Activated naive CD4-positive, alpha-beta T cell treated with Interleukin-2 at 50 U/mL for 16 hours (primary cell): ENCODE data around the gene NEDD4L.

Source experiments
- DNase-seq: peaks from one replicate; pipeline ENCODE4 v3.0.0-alpha.2; 2020

NEDD4L gene

DNA sequence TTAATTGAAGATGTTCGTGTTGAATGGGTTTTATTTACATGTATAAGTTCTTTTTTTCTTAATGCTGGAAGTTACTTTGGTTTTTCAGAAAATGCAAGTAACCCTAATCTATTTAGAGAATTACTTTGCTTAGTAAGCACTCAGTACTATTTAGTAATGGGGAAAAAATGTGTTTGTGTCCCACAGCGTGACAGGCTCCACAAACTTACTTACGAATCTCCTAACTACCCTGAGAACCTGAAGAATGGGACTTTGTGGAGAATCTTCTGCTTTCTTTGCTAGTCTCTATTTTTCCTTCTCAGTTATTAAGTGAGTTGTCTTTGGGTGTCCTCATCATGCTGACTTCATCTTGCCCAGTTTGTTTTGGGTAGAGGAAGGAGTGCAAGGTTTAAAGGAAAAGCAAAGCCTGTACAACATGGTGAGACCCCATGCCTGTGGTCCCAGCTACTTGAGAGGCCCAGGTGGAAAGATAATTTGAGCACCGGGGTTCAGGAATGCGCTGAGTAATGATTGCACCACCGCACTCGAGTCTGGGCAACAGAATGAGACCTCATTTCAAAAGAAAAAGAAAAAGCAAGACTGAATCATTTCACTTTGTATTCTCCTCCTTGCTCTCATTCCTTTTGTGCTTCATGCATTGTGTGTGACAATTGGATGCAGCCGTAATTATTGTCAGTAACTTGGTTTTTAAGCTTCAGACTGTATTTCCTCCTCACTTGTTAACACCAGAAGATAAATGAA lies 10.2 kb downstream of the NEDD4L start:
- no peak for DNase-seq

DNA sequence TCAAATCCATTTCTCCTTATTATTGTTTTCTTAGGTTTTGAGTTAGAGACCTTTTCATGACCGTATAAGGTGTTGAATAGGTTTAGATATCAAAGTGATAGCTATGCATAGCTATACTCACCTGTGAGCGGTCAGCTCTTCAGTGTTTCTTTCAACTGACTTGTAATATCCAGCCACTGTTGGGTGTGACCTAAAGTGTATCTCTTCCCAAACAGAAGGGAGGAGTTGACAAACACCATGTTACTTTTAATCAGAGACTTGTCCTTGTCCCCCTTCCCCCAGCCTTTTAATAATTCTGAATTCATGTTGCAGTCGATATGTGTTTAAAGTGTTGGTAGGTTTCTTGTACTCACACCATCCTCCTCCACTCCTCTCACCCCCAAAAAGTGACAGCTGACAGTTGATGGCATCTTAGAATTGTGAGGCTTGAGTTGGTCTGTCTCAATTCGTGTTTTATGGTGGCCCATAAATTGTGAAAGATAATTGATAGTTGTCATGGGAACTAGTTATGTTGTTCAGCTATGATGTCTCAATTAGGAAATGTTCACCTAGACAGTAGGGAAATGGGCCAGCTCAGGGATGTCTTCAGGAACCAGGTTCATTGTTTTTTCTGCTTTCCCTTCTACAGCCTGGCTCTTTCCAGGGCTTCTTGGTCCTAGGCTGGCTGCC lies 12.0 kb downstream of the NEDD4L start:
- no peak for DNase-seq

DNA sequence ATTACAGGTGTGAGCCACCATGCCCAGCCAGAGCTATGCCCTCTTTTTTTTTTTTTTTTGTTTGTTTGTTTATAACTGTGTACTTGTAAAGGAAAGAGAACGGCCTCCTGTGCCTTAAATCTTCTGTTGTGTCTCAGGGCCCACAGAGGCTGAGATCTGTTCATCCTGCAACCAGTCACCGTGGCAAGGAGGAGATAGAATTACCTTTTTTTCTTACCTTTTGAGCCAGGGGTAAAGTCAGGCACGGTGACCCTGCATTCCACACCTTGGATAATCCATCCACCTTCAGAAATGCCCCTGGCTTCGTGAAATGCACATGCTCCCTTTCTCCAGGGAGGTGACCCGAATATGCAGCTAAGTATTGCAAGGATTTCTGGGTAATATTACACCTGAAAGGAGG lies 12.8 kb downstream of the NEDD4L start:
- no peak for DNase-seq

DNA sequence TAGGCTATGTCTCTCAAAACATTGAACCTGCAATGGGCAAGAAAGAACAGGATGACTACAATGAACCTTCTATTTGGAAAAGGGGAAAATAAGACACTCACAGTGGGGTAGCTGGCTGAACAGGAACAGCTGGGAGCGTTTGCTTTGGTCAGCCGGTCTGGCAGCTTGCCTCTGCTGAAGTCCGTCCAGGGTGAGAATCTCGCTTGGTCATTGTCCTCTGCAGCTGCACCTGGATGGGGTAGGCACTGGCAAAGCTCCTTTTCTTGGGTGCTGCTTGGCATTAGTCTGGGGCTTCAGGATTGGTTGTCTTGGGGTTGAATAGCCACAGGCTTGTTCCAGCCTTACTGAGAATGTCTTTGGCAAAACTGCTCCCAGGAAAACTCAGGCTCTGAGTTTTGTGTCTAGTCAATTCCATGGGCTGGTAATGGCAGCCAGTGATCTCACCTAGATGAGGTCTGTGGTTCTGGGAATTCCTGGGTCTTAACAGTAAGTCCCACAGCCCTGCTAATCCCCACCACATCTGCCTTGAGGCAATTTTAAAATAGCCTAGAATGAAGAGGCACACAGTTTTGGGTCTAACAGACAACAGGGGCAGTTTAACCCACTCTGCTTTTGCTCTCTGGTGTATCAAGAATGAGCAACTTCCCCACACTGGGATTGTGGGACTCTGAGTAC lies 13.4 kb downstream of the NEDD4L start:
- DNase-seq: no peak

DNA sequence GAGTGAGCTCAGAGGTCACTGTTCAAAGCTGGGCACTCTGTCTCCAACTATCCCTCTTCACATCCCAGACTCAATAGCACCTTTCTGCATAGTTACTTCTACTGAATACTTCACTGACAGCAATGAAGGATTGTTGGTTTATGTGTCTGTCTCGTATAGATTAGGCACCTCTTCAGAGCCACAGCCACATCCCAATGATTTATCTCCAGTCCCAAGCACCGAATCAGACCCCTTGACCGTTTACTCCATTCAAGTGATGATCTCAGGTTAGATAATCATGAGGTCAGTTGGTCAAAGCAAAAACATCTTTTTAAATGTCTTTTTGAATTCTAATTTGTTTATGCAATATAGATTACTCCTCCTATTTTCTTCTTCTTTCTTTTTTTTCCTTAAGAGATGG lies 14.7 kb downstream of the NEDD4L start:
- no peak for DNase-seq

DNA sequence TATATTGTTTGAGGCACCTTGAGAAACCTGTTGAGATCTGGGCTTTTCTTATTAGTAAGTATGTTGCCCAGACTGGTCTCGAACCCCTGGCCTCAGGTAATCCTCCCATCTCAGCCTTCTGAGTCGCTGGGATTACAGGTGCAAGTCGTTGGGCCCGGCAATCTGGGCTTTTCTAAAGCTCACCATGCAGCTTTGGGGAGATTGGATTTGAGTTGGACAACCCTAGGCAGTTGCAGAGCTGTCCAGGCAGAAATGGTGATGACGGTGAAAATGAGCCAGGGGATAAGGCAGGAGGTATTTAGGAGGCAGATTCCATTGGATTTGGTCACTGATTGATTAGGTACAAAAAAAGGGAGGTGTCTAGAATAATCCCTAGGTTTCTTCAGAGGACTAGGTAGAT lies 16.2 kb downstream of the NEDD4L start:
- no peak for DNase-seq

DNA sequence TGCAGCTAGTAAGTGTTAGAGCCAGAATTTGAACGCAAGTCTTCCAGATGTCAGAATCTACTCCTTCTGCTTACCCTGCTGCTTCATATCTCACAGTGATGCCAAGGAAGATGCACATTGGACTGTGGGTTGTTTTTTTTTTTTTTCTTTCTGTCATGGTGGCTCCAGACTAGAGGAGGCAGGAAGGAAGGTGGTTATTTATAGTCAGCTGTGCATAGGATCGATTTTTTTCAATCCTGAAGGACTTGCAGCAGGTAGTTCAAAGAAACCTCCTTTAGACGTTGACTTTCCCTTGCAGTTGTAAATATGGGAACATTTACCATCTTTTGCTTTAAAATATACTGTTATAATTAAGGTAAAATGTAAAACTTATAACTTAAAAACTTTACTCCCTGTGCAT lies 17.3 kb downstream of the NEDD4L start:
- no peak for DNase-seq

DNA sequence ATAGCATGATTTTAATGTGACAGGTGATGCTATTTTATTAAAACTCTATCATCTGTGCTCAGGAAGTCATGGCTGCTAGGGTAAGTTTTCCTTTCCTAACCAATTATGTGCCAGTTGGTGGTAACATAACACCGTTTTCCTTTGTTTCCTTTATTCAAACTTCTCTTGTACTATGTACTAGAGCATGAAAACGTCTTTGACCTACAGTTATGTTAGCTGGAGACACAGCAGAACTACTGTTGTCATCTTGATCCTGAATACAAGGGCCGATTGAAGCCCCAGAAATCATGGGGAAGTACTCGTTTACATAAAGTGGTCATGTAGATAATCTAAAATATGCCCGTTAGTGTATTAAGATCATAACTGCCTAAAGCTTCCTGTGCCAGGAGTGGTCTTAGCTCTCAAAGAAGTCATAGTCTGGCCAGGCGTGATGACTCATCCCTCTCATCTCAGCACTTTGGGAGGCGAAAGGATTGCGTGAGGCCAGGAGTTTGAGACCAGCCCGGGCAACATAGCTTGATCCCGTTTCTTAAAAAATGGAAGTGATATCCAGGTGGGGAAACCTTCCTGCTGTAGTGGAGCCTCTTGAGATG lies 20.5 kb downstream of the NEDD4L start:
- DNase-seq: no peak

DNA sequence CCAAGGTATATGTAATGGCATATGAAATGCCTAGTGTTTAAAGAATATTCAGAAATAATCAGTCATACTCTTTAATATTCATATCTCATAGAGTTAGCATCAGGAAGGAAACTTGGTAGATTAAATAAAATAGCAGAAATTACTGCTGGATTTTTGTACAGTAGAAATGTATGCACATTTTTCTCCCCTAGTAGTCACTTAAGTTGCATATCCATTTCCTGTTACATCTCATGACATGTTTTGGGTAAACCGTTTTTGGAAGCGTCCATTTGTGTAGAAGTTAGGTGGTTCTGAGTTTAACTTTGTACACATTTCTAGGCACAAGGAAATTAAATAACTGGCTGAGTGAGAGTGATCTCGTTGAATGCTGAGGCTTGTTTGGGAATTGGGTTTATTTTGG lies 21.9 kb downstream of the NEDD4L start:
- DNase-seq: no peak

DNA sequence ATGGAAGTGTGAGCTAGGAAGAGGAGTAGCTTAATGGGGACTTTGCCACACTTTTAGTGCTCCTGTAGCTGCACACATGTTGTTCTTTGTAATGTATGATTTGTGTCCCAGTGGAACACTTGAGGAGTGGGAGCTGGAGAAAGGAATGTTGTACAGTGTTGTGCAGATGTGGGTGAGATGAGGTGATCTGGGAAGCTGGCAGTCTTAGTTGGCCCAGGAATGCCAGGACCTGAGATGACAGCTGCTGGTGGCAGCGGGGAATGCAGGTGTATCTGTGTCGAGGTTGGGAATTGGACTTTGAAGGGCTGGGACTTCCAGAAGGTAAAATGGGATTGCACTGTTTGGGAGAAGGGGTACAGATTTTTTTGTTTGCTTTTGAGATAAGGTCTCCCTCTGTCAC lies 23.6 kb downstream of the NEDD4L start:
- DNase-seq: no peak

DNA sequence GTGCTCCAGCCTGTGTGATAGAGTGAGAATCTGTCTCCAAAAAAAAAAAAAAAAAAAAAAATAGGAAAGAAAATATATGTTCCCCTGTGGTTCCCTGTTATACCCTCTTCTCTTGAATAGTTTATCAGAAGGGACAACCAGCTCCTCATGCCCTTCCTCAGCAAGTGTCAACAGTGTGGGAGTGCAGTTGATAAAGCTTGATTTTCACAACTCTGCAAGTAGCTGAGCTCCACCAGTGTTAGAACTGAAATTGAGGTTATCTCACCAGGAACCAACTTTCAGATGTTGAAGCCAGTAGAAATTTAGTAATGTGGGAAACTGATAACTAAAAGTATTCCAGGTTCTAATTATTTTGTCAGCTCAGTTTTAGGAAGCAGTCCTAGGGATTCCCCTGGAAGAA lies 25.1 kb downstream of the NEDD4L start:
- no peak for DNase-seq

DNA sequence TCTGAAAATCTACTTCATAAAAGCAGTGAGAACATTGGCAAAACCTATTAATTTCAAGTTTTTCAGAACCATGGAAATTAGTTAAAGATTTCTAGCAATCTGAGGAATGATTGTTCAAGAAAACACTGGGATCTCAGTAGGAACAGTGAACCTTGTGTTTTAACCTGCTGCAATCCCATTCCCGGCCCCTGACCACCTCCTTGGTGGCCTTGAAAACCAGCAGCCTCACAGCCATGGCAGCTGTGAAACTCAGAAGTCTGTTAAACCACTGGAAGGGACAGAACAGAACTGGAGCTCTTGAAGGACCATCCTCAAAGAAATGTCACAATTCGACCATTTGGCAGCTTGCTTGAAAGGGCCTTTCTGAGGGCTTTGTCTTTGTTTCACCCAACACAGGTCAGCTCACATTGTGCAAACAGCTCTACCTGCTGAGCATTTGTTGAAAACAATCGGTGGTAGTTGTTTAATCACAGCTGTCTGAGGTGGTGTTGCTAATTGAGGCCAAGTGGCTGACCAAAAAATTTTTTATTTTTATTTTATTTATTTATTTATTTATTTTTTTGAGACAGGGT lies 25.8 kb downstream of the NEDD4L start:
- no peak for DNase-seq

DNA sequence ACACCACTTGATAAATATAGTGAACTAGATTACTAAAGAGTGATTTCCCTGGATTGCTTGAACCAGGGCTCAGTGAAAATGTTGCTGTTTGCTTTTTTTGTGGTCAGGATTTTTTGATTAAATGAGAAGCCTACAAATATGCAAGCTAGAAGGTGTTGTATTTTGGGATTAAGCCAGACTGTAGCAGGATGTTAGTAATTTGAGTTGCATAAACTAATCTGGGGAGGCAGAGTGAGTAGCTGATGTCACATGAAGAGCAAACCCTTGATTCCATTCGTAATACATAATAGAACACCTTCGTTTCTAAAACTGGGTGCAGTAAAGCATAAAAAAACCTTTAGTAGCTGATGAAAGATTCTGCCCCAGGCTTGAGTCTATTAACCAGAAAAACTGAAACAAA lies 32.0 kb downstream of the NEDD4L start:
- no peak for DNase-seq

DNA sequence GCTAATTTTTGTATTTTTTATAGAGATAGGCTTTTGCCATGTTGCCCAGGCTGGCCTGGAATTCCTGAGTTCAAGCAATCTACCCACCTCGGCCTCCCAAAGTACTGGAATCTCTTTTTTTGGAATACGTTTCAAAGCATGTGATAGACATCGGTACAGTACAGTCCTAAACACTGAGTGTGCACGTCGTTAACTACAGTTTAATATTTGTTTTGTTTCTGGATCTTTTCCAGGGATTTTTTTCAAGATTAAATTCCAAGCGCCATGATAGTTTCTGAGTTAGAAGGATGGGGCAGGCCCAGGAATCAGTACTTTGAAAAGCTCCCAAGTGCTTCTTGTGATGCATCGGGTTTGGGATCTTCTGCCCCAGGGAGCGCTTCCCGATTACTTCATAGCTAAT lies 33.3 kb downstream of the NEDD4L start:
- DNase-seq: no peak

DNA sequence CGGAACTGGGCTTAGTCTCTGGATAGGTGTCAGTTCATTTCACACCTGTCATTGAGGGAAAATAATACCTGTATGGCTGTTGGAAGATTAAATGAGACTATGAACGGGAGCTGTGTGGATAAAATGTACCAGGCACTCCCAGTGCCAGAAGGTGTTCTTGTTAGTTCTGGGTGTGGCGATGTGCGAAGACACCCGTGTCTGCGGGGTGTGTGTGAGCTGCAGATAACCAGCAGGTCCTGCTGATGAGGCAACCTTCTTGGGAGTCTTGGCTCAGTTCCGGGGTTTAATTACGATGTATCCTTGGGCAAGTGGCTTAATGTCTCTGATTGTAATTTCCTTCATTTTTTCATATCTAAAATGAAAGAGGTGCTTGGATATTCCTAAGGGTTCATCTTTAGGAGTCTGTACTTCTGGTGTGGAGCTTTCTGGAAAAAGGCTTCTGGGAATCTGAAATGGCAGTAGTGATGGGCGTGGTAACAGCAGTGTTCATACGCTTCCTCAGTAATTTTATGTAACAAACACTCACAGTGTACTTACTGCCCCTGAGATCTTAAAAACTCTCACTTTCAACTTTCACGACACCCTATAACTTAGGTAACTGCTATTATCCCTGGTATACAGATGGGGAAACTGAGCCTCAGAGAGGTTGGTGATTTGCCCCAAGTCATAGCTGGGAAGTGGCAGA lies 35.0 kb downstream of the NEDD4L start:
- no peak for DNase-seq

DNA sequence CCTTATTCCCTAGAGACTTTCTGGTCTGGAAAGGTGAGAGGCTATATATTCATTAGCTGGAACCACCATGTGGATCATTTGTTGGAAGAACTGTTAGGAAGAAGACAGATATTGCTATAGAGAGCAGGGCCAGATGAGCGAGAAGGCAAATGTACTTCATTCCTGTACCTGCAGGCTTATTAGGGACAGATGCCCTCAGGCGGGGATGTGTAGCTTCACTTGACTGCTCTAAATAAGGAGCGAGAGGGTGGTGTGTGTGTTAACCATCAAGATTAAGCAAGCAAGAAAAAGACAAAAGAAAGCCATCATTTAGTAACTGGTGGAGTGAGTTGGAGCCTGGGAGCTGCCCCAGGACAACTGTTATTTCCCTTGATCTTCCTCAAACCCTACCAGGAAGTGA lies 36.4 kb downstream of the NEDD4L start:
- DNase-seq: no peak

DNA sequence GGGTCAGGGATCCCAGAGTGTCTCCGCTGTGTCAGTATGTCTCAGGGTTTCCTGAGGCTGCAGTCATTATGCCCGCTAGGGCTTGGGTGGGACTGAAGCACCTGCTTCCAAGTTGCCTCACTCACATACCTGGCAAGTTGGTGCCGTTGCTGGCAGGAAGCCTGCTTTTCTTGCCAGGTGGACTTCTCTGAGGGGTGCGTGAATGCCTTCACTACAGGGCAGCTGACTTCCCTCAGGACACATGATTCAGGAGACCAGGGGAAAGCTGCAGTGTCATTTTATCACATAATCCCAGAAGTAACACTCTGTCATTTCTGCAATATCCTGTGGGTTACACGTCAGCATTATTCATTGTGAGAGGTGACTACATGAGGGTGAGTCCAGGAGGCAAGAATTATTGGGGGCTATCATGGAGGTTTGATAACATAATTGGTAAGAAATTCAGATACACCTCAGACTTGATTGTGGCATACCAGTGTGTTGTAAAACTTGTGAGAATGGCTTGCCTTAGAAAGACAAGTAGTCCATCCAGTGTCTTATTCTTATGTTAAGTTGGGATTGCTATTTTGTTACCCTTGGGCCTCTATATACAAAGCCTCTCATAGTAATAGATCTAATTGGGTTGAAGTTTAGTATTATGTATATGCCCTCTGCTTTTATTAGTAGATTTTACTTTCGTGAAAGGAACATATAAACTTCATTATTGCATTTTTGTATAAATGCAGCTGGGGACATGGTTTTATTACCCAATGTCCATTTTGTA lies 44.1 kb downstream of the NEDD4L start:
- DNase-seq: no peak

DNA sequence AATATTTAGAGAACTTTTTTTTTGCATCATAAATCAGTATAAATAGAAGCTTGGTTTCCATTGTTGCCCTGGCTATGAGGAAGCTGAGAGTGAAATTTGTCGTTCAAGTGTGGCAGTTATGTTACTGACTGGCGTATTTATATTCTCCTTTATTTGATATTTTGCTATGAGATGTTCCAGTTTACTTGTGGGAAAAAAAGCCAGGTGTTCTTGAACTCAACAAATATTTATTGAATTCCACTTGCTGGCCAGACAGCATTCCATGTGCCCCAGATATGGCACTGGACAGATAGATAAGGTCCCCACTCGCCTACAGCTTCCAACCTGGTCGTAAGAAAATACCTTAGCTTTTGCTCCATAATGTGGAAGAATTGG lies 44.7 kb downstream of the NEDD4L start:
- DNase-seq: no peak

DNA sequence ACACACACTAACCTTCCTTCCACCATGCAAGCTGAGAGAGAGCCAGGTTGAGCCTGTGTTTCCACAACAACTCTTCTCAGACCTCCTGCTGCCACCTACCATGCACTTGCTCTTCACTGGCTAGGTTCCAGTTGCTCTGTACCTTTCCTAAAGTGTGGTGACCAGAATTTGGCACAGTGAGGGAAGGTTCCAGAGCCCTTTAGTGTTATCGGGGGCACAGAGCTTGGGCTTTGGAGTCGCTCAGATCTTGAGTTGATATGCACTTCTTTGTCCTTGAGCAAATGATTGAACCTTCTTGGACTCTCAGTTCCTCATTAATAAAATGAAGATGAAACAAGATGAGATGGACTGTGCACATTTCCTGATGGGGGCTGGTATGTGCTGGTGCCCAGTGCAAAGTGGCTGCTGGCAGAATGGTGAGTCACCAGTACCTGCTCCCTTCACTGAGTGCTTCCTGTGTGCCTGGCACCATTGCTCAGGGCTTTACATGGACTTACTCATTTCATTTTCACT lies 47.1 kb downstream of the NEDD4L start:
- DNase-seq: no peak

DNA sequence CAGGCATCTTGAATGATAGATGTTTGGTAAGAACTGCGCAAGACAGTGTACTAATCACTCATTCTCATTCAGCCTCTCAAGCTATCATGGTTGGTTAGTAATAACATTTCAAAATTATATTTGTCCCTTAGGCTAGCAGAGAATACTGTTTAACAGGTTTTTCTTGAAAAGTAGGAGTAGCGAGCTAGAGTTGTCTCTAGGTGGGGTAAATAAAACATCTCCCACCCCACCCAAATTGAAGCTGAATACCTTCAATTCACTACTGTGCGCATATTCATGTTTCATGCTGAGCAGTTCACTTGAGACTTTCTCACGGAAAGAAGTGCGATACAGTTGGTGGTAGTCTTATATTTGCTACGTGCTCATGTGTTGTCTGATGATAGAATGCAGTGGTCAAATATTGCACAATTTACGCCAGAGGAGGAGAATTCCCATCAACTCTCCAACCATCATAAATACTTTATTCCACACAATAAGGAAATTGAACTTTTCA lies 49.3 kb downstream of the NEDD4L start:
- DNase-seq: no peak

DNA sequence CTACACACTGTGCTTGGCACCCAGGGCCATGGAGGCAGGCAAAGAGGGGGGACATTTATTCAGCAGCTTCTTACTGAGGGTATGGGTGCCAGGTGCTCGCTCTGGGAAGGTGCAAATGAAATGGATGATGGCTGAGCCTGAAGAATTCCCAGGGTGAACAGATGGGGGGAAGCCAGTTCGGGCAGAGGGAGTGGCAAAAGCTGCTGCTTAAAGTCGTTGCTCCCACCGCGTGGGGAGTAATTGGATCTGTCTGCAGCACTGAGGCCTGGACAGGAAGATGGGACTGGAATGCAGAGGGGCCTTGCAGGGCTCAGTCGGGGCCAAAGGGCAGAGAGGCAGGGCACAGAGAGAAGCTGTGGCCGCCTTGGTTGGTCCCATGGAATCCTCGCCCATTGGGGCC lies 51.2 kb downstream of the NEDD4L start:
- DNase-seq: no peak

DNA sequence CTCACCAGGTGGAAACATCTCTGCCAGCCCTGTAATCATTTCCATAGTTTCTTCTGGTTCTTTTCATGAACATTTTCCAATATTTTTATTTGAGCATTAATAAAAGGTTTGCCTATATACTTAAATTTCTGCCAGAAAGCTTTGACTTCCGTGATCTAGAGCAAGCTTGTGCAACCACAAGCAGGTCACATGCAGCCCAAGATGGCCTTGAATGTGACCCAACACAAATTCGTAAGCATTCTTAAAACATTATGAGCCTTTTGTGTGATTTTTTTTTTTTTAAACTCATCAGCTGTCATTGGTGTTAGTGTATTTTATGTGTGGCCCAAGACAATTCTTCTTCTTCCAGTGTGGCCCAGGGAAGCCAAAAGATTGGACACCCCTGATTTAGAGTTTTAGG lies 51.6 kb downstream of the NEDD4L start:
- DNase-seq: no peak
